CD4-positive, alpha-beta T cell treated with Interleukin-6 at 100 ng/mL for 8 hours (primary cell): ENCODE results near the gene KPNB1.
A peak's percentile ranks its signal among the peaks of the same experiment; 100 is the strongest.

Experiments used
- DNase-seq: peaks from one replicate; pipeline ENCODE4 v3.0.0-alpha.2; 2020; ENCODE audit warnings: mixed read lengths, low spot score

Gene KPNB1

GRCh38 chr17:47728214-47728877, 78.6 kb downstream of the KPNB1 start:
- DNase-seq, result no peak

- no peak for DNase-seq
Observed at GRCh38 chr17:47729476-47729875, 79.8 kb downstream of the KPNB1 start.

- DNase-seq, result no peak
Observed at GRCh38 chr17:47730681-47731080, 81.0 kb downstream of the KPNB1 start.

GRCh38 chr17:47731396-47731795, 81.7 kb downstream of the KPNB1 start:
- no peak for DNase-seq

GRCh38 chr17:47732399-47733046, 82.8 kb downstream of the KPNB1 start:
- DNase-seq, result no peak

- DNase-seq, result peak; percentile 90
Observed at GRCh38 chr17:47733047-47733673, 83.4 kb downstream of the KPNB1 start, which contains the start of gene TBX21. TSS of gene TBX21 (plus strand) at chr17:47733236. CDS start at chr17:47733455, 219 bp downstream.

- DNase-seq, result no peak
Observed at GRCh38 chr17:47733674-47734410, 84.1 kb downstream of the KPNB1 start.

- DNase-seq, result no peak
Observed at GRCh38 chr17:47735139-47735464, 85.4 kb downstream of the KPNB1 start.
